Fibroblast of mammary gland (primary cell): ENCODE measurements around the gene FAM181A.

Experiments used
- DNase-seq: peaks from one replicate; pipeline ENCODE4 v3.0.0-alpha.2; 2010; ENCODE audit warnings: low read depth
- H3K4me3 ChIP-seq: 2 replicates; pipeline ENCODE4 v1.5.1; 2011; ENCODE audit warnings: low read depth, mild to moderate bottlenecking, low read length, moderate library complexity; ENCODE audit not compliant: control insufficient read depth
- CTCF ChIP-seq: conservative IDR thresholded peaks from 2 replicates; pipeline ENCODE4 v1.5.1; 2011; ENCODE audit warnings: low read depth, low read length, inconsistent platforms; ENCODE audit not compliant: control insufficient read depth, insufficient read depth

FAM181A gene

DNA sequence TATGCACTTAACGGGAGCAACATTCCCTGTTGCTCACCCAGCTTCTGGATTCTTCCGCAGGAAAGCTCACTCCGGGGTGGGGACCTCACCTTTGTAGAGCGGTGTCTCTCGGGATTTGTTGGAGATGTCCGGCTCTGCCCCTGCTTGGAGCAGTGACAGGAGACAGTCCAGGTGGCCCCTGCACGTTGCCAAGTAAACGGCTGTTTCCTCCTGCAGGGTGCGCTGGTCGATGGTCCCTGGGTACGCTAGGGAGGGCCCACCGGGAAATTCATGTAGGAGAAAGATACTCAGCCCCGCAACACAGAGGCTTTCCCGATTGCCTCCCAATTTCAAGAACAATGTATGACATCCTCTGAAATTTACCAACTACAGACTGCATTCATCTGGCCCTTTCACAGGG lies 26.1 kb downstream of the FAM181A start:
- H3K4me3 ChIP-seq: no peak overlapping the region
- TF ChIP-seq CTCF: no peak
- no peak for DNase-seq

DNA sequence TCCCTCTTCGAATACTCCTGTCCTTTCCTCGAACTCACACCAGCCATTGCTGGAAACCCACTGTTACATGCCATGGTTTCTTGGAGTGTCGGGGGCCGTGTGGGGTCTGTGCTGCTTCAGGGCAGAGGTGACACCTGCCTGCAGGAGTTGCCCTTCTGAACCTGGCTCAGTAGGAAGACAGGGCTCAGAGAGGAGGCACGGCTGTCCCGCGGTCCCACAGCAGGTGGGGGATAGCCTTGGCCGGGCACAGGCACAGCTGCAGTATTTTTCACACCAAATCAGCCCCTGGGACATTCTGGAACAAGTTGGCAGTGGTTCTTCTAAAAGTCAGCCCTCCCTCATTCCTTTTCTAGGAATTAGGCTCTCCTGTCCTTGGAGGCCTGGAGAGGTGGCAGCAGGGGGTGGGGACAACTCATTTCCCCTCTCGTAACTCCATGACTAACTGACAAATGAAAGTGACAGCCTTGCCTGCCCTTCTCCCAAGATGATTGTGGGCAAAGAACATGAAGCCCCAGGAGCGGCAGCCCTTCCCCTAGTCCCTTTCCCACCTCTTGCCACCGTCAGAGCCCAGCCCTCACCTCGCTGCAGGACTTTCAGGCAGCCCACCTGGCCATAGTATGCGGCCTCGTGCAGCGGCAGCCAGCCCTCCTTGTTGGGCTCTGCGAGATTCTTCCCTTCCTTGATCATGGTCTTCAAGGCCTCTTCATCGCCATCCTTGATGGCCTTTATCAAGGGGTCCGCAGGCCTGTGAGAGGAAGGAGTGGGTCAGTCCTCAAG lies 26.8 kb downstream of the FAM181A start:
- TF ChIP-seq CTCF: no peak
- no peak overlapping the region for H3K4me3 ChIP-seq
- no peak for DNase-seq

DNA sequence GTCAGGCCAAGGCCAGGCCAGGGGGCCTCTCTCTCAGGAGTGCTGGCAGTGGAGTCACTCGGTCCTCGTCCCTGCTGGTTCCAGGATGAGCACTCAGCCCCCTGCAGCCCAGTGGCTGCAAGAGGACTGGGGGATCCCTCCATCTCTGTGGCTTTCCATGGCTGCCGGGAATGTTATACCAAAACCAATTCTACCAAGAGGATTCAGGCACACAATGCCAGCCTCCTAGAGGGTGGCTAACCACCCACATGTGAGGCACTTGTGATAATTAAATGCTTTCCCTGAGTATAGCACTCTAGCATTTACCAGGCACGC lies 27.3 kb downstream of the FAM181A start:
- DNase-seq: no peak
- H3K4me3 ChIP-seq: no peak overlapping the region
- TF ChIP-seq CTCF: no peak

DNA sequence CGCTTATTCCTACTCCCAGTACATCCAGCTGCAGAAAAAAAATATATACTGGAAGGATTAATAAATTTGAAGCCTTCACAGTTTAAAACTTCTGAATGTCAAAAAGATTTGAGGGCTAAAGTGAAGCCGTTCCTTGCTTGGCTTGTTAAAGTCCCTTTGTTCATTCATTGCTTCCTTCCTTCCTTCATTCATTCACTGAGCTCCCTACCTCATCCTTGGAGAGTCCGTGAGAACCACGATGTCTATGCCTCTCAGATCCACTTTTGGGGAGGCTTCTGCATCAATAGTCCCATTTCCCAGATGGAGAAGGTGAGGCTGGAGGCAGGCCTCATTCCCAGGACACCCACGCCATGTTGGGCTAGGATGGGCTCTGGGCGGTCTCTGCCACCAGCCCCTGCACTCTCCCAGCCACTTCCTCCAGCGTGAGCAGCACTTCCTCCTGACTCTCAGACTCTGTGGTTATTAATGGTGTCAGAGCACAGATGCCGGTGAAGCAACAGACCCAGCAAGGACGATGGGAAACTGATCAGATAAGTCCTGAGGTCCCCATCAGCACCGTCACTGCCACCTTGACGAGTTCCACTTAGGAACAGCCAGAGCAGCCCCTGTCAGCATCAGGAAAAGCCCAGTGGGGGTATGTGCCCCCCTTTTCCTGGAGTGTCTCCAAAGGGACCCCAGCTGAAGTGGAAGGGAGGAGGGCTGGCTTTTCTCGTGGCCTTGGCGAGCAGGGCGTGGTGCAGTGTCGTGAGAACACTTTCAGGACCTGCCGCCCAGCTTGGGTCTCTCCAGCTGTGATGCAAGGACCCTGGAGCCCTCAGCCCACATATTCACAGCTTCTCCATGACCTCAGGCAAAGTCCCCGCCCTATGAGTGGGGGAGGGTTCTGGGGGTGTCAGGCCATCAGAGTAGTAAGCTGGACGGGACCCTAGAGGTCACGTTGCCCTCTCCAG lies 28.0 kb downstream of the FAM181A start:
- DNase-seq: no peak
- no peak for TF ChIP-seq CTCF
- no peak overlapping the region for H3K4me3 ChIP-seq

GRCh38 chr14:93955850-93956481 lies 28.8 kb downstream of the FAM181A start:
- no peak for TF ChIP-seq CTCF
- no peak overlapping the region for H3K4me3 ChIP-seq
- DNase-seq: no peak

- H3K4me3 ChIP-seq: no peak overlapping the region
- TF ChIP-seq CTCF: no peak
- no peak for DNase-seq
Observed at GRCh38 chr14:93956514-93957332, 29.6 kb downstream of the FAM181A start.
